ES-I3 (cell line): ENCODE measurements around the gene FAM83G.
"Not testable (repeated sequence)": the region's sequence is repeated elsewhere in the genome, so short reads cannot be mapped to it uniquely, and the experiment has no call there.

Source experiments
- H3K36me3 ChIP-seq: 2 replicates; pipeline ENCODE4 v1.6.1; 2013; ENCODE audit warnings: mild to moderate bottlenecking, low read length, control low read depth, moderate library complexity; ENCODE audit not compliant: insufficient read depth
- H3K4me1 ChIP-seq: 2 replicates; pipeline ENCODE4 v1.6.1; 2013; ENCODE audit warnings: mild to moderate bottlenecking, control low read depth, low read length; ENCODE audit not compliant: insufficient read depth
- H3K9ac ChIP-seq: 2 replicates; pipeline ENCODE4 v1.6.1; 2013; ENCODE audit warnings: low read depth, mild to moderate bottlenecking, low read length, moderate library complexity
- H3K9me3 ChIP-seq: 2 replicates; pipeline ENCODE4 v1.6.1; 2013; ENCODE audit warnings: mild to moderate bottlenecking, low read length, moderate library complexity; ENCODE audit not compliant: control insufficient read depth, insufficient read depth

Gene FAM83G

DNA sequence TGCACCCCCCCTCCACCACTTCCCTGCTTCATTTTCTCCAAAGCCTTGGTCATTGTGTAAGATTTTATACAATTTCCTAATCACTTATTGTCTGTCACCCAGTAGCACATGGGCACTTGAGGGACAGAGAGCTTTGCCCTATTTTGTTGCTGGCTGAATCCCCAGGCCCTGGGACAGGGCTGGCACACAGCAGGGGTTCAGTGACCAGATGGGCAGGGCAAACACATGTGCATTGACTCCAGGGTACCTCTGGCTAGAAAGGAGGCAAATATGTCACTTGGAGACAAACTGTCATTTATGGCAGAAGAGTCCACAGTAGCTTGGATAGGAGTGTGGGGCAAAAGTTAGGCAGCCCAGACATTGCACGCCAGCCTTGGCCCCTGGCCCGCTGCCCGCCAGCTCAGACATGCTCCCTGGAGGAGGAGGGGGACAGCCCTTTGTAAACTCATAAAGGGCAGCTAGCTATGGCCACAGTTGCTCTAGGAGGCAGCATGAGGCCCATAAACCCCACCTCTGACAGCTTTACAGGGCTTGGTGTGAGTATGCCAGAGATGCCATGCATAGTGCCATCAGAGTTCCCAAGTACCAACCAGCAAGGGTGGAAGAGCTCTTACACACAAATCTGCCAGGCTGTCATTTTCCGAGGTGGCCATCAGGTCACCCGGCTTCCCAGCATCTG lies 26.3 kb upstream of the FAM83G start:
- not testable (repeated sequence) for H3K9ac ChIP-seq, H3K36me3 ChIP-seq, H3K4me1 ChIP-seq, H3K9me3 ChIP-seq

DNA sequence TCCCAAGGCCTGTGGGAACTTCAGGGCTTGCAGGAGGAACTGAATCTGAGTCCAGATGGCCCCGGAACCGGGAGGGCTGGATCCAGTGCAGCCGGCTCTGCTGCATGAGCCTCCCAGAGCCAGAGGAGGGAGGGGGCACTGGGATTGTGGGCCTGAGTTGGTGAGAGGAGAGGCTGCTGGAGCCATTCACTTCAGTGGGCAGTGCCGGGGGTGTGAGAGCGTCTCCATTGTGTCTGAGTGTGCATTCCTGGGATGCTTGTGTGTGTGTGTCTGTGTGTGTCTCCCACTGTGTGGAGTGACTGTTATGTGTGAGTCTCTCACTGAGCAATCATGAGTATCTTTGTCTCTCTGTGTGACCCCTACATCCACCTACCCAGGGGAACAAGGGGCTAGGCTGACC lies 25.2 kb upstream of the FAM83G start:
- H3K9ac ChIP-seq, H3K9me3 ChIP-seq, H3K36me3 ChIP-seq, H3K4me1 ChIP-seq: not testable (repeated sequence)

DNA sequence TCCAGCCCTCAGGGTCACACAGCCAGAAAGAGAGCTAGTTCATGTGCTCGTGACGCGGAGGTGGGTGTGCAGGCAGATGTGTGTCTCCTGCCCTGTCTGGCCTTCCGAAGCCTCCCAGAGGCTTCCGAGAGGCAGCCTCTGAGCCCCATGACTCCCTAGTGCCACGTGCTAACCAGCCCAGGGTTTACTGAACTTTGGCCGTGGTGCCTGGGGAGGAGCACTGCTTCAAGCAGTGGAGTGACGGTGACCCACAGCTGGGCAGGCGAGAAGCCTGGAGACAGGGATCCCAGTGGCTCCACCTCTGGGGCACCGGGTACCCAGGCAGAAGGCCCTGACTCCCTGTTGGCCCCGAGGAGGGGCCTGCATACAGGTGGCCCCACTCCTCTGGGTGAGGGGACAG lies 24.1 kb upstream of the FAM83G start:
- H3K4me1 ChIP-seq, H3K36me3 ChIP-seq, H3K9ac ChIP-seq, H3K9me3 ChIP-seq: not testable (repeated sequence)

DNA sequence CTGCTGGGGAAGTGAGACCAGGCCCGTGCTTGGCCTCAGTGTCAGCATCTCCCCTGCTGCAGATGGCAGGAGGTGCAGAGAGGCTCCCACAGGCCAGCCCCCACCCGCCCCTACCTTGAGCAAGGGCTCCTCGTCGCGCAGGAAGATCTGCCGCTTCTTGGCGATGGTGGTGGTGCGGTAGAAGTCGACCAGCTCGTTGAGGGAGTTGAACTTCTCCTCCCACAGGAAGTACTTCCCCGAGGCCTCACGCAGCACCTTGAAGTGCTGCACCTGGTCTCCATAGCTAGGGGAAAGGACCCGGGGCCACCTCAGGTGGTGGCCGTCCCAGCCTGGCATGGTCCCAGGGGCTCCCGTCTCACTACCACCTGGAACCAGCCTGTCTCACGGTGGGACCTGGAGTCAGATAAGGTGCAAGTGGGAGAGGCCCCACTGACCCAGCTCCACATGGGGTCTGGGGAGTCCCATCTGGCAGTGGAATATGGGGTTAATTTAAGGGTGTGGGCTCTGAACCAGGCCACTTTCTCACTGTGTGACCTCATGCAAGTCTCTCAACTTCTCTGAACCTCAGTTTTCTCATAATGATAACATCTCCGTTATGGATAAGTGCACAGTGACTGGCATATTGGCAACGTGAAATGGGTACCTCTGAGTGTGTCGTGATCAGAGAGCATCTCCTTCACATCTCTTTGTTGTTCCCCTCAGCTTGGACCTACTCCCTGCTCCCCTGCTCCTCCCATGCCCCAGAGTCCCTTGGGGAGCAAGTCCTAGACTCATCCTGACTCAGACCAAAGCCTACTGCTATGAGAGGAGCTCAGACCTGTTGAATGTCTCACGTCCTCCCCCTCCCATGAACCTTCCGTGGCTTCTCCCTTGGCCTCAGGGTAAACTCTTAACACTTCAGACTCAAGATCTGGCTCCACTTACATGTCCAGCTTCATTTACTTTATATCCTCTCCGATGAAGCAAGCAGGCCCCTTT lies 19.8 kb upstream of the FAM83G start:
- H3K36me3 ChIP-seq, result no peaks in the 10 kb centered on the region
- H3K4me1 ChIP-seq, result no peaks in the 10 kb centered on the region; the same call in 1 of the 2 replicates
- no peaks in the 10 kb centered on the region for H3K9me3 ChIP-seq
- H3K9ac ChIP-seq, result no peak overlapping the region

DNA sequence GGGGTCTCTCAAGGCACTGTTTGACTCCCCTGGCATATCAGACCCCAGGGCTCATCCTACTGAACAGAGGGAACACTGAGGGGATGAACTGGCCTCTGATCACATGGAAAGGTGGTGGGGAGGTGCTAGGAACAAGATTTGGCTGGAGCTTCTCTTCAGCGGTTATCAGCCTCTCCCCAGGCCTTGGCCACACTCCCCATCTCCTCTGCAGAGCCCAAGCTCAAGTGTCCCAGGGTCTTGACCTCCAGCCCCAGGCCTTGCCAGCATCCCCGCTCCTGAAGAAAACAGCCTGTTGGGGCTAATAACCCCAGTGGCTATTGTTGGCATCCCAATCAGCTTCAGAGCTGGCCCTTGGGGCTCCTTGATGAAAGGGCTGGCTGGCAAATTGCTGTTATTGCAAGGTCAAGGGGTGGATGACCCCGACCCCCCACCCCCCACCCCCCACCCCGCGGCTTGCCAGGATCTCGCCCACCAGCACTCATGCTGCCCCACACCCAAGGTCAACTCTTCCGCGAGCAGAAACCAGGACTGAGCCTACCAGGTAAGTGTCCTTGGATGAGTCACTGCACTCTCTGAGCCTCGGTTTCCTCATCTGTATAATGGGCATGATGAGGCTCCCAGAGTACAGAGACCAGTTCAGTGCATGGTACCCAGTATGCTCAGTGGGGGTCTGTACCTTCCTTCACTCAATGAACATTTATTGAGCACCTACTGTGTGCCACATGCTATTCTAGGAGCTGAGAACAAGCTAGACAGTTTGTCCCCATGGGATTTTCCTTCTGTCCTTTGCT lies 18.8 kb upstream of the FAM83G start:
- Histone ChIP-seq H3K36me3 (no peaks in the 10 kb centered on the region), H3K9ac (no peak overlapping the region), H3K9me3 (no peaks in the 10 kb centered on the region), H3K4me1 (no peaks in the 10 kb centered on the region; the same call in 1 of the 2 replicates)

DNA sequence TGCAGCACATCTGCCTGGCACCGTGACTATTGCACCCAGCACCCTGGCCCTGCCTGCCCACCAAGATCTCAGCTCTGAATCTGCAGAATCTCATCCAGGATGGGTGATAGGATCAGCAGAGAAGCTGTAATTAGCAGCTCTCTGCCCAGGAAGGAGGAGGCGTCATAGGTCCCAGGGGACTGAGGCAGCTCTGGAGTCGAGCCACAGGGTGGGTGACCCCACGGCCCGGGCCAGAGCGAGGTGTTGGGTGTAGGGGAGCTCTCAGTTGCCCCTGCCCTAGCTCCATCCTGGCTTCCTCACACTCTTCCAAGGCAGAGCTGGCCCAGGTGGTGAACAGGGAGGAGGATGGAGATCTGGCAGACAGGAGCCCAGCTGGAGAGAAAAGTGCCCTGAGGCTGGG lies 18.2 kb upstream of the FAM83G start:
- Histone ChIP-seq H3K9ac (no peak overlapping the region), H3K9me3 (no peaks in the 10 kb centered on the region), H3K36me3 (no peaks in the 10 kb centered on the region), H3K4me1 (no peaks in the 10 kb centered on the region; the same call in 1 of the 2 replicates)

DNA sequence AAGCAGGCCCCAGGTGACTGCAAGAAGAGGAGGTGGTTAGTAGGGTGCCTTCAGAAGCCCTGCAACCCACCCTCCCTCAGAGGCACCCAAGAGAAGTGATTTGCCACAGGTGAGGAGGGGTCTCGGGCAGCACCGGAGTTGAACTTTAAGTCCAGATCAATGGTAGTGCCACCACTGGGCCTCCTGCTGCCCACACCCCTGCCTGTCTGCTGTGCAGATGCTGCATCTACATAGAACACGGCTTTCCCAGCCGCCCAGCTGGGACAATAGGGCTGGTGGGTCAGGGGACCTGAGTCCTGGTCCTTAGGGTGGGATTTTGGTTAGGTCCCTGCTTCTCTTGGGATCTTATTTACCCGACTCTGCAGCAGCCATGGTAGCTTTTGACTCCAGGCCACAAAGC lies 17.6 kb upstream of the FAM83G start:
- H3K9ac ChIP-seq, result no peak overlapping the region
- no peaks in the 10 kb centered on the region for H3K9me3 ChIP-seq
- no peaks in the 10 kb centered on the region; the same call in 1 of the 2 replicates for H3K4me1 ChIP-seq
- no peaks in the 10 kb centered on the region for H3K36me3 ChIP-seq

DNA sequence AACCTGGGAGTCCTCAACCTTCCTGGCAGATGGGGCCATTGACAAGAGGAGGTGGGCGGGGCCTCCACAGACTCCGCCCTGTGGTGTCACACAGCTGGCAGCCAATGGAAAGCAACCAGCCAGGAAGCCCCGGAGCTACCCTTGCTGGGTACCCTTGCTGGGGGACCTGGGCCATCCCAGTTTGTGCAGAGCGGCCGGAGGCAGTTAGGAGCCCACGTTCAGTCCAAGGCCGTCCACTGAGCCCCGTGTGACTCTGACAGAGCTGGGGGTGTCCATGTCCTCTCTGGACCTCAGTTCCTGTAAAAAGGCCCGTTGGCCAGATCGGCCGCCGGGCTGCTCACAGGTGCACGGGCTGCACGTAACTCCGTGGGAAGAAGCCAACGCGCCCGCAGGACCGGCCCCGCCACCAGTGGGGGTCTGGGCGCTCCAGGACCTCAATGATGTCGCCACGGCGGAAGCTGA lies 17.1 kb upstream of the FAM83G start:
- Histone ChIP-seq H3K9ac (no peak overlapping the region), H3K4me1 (no peaks in the 10 kb centered on the region; the same call in 1 of the 2 replicates), H3K9me3 (no peaks in the 10 kb centered on the region), H3K36me3 (no peaks in the 10 kb centered on the region)

DNA sequence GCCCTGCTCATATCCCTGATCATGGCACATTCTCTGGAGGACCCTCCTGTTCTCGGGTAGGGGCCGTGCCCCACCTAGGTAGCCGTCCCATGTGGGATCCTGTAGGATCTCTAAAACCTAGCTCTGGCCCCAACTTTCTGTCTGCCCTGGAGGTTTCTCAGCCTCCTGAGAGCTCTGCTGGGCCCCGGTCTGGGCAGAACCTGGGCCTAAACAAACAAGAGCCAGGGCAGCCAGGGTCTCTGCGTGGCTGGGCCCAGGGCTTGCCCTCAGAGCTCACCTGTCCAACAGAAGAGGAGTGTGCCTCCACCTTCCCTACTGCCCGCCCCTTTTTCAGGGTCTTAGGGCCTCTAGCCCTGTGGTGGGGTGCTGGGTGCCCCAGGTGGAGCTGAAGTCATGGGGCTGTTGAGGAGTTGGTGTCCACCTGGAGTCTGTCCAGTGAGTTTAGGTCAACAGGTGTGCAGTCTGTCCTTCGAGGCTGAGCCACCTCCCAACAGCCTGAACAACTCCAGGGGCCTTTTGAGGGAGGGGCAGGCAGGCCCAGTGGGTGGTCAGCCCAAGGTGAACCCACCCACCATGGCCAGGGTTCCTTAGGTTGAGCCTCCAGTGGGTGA lies 16.6 kb upstream of the FAM83G start:
- not testable (repeated sequence) for H3K36me3 ChIP-seq, H3K9me3 ChIP-seq, H3K9ac ChIP-seq, H3K4me1 ChIP-seq

DNA sequence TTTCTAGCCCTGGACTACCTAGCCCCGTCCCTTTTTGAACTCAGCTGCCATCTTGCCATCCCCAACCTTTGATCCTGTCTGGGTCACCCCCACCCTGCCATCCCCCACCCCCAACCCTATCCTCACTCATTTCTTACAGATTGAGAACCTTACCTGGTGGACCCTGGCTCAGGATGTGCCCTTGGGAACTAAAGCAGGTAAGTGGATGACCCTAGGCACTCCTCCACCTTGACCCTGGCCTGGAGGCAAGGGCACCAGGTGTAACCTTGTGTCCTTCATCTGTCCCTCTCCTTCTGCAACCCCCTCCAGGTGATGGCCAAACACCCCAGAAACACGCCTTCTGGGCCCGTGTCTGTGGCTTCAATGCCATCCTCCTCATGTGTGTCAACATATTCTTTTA lies 15.5 kb upstream of the FAM83G start:
- Histone ChIP-seq H3K36me3 (no peaks in the 10 kb centered on the region), H3K9ac (no peak overlapping the region), H3K9me3 (no peaks in the 10 kb centered on the region), H3K4me1 (peaks cover 5% of the 10 kb centered on the region; the same call in 1 of the 2 replicates)

DNA sequence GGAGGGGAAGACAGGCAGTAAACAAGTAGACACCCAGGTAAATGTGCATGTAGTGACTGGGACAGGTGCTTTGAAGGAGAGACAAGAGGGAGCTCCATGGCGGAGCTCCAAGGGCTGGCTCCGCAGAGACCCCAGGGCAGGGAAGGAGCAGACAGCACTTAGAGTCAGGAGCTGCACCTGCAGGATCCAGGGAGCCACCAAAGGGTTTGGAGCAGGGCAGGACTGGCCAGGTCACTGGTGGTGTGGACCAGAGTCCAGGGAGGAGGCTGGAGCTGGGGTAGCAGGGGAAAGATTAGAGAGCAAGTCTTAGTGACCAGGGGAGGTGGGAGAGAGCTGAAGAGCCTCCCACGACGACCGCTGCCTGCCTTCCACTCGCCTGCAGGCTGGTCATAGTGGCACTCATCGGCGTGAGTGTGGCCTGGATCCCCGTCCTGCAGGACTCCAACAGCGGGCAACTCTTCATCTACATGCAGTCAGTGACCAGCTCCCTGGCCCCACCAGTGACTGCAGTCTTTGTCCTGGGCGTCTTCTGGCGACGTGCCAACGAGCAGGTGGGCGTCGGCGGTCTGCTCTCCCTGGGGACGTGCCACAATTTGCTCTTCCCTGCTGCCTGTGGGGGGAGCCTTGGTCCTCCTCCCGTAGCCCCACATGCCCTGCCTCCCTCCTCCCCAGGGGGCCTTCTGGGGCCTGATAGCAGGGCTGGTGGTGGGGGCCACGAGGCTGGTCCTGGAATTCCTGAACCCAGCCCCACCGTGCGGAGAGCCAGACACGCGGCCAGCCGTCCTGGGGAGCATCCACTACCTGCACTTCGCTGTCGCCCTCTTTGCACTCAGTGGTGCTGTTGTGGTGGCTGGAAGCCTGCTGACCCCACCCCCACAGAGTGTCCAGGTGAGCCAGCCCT lies 14.7 kb upstream of the FAM83G start:
- Histone ChIP-seq H3K9ac (no peak overlapping the region), H3K9me3 (no peaks in the 10 kb centered on the region), H3K4me1 (peaks cover 5% of the 10 kb centered on the region; the same call in 1 of the 2 replicates), H3K36me3 (no peaks in the 10 kb centered on the region)

DNA sequence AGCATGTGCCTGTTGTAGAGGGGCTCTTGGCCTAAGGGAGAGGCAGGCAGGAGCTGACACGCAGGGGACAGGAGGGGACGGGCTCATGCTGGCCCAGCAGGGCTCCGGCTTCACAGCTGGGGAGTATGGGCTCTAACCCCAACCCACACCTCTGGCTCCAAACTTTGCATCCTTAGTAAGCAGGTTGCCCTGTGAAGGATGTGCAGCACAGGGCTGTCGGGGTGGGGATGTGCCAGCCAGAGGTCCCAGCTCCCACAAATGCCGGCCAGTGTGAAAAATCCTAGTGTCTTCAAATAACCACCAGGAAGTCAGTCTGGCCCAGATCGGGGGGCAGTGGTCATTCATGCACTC lies 14.0 kb upstream of the FAM83G start:
- Histone ChIP-seq H3K4me1 (peaks cover 5% of the 10 kb centered on the region; the same call in 1 of the 2 replicates), H3K36me3 (no peaks in the 10 kb centered on the region), H3K9ac (no peak overlapping the region), H3K9me3 (no peaks in the 10 kb centered on the region)

DNA sequence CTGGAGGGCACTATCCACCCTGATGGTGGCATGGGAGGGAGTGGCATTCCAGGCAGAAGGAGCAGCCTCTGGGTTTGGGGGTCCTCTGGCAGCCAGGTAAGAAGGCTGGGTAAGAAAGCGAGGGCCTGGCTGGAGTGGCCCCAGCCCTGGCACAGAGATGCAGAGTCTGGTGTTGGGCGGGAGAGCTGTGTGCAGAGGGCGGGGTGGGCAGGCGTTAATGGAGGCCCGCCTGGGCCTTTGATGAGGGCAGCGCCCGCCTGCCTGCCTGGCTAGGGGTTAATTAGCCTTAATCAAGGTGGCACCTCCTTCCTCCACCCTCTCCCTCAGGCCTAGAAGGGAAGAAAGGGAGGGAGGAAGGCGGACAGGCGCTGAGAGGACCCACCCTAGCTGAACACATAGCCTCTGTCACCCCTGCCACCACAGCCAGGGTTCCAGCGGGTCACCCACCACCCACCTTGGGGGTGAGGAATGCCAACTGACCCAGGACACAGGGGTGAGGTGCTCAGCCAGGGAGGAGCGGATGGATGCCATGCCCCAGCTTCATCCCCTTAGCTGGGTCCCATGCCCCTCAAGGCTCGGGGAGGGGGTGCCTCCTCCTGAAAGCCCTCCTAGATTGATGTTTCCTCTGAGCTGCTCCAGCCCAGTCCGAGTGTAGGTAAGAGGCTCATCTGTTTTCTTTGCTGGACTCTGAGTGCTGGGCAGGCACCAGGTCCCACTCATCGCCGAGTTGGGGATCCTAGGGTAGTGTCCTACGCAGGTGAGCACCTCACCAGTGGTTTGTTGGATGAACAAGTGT lies 13.4 kb upstream of the FAM83G start:
- H3K4me1 ChIP-seq, result peaks cover 5% of the 10 kb centered on the region; the same call in 1 of the 2 replicates
- no peaks in the 10 kb centered on the region for H3K36me3 ChIP-seq
- no peak overlapping the region for H3K9ac ChIP-seq
- H3K9me3 ChIP-seq, result no peaks in the 10 kb centered on the region
